GM18867 (cell line): ENCODE data around the gene PPP1R11.
A peak's percentile ranks its signal among the peaks of the same experiment; 100 is the strongest.

Source experiments
- ATAC-seq: cut with Tn5 transposase; IDR thresholded peaks from one replicate; pipeline ENCODE4 v1.9.1; 2021; ENCODE audit warnings: mild to moderate bottlenecking, moderate library complexity; ENCODE audit not compliant: unreplicated experiment

Gene PPP1R11

GRCh38 chr6:30061092-30061857 lies 5.7 kb upstream of the PPP1R11 start, which contains the start of gene POLR1H:
TSS of gene POLR1H (plus strand) at chr6:30061265. CDS start at chr6:30061525, 260 bp downstream.
- ATAC-seq, result peak; percentile 86

DNA sequence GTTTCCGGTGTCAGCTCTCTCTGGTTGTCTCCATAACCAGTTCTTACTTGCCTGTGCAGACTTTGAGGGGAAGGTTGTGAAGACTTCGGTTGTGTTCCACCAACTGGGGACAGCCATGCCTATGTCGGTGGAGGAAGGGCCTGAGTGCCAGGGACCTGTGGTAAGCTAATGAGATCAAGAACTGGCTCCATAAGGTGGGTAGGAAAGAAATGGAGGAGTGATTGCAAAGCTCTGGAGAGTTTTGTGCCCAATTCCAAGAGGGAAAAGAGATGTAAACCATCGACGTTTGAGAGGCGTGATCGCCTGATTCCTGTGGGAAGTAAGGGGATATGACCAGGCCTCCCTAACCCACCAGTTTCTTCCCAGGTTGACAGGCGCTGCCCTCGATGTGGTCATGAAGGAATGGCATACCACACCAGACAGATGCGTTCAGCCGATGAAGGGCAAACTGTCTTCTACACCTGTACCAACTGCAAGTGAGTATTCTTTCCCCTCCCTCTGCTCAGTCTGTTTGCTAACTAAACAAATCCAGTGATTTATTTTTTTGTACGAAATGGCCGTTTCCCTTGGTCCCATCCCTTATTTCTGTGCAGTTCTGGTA lies 5.0 kb upstream of the PPP1R11 start:
- peak; percentile 12 for ATAC-seq

- no peak for ATAC-seq
These were observed 4.4 kb upstream of the PPP1R11 start for GRCh38 chr6:30062471-30063178.

DNA sequence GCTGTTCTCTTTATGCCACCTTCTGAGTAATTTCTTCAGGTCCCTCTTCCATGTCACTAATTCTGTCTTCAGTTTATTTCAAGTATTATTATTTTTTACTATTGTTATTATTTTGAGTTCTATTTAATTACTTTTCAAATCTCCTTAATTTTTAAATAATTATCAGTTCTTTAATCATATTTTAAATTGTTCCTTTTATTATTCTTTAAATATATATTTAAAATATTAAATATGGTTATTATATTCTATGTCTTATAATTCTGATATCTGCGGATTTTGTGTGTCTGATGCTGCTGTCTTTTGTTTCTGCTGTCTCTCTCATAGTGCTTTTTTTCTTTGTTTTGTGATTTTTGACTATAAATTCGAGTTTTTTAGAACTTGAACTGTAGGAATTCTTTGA lies 3.7 kb upstream of the PPP1R11 start:
- no peak for ATAC-seq

DNA sequence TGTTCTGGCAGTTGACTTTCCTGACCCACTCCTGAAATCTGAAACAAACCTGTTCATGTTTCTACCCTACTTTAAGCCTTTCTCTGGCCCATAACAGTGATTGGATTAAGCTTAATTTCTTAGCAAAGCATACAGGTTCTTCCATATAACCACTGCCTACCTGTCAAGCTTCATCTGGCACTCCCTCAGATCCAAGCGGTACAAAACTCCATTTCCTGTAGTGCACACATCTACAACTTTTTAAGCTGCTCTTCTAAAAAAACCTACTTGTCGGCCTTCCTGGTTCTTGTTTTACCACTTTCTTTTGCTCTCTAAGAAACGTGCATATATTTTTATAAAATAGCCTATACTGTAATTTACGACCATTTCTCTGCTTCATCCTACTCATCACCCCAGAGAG lies 916 bp upstream of the PPP1R11 start:
- no peak for ATAC-seq

GRCh38 chr6:30067460-30068139 lies 602 bp downstream of the PPP1R11 start:
- no peak for ATAC-seq

GRCh38 chr6:30071081-30071818 lies 4.3 kb downstream of the PPP1R11 start:
- ATAC-seq, result no peak

- ATAC-seq, result no peak
These were observed 4.9 kb downstream of the PPP1R11 start for GRCh38 chr6:30071858-30072257.

GRCh38 chr6:30073489-30074235 lies 6.7 kb downstream of the PPP1R11 start:
- ATAC-seq, result no peak

- ATAC-seq, result no peak
These were observed 7.5 kb downstream of the PPP1R11 start for GRCh38 chr6:30074331-30075093.

DNA sequence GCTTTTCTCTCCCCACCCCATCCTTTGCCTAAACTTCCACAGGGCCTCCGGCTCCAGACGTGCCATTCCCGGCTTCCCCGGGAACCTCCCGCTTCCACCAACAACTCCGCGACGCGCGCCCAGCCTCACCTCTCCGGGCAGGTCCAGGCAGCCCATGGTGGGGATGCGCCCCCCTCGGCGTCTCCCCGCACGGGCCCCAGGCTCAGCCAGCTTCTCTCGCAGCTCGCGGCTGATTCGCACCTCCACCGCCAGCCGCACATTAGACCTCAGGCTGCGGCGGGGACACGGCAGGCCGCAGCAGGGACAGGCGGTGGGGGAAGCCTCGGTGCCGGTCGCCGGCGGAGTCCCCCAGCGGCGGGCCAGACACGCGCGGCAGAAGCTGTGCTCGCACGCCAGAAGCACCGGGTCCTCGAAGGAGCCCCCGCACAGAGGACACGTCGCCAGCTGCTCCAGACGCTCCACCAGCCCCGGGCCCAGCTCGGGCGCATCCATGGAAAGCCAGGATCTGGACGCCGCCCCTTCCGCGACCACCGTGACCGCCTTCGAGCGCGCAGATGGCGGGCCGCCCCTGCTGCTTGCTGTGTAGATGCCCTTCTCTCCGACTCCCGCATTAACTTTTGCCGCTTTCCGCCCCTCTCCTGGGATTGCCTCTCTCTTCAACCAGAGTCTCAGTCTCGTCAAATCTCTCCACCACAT lies 8.2 kb downstream of the PPP1R11 start, which contains the start of gene RNF39:
Gene RNF39 (minus strand): TSS at position 676 of the 696 bp plus-strand sequence. CDS start 184 bp downstream, at position 492.
- ATAC-seq, result no peak

GRCh38 chr6:30075790-30076732 lies 9.1 kb downstream of the PPP1R11 start:
- ATAC-seq, result no peak

GRCh38 chr6:30077218-30077617 lies 10.2 kb downstream of the PPP1R11 start:
- ATAC-seq, result no peak

DNA sequence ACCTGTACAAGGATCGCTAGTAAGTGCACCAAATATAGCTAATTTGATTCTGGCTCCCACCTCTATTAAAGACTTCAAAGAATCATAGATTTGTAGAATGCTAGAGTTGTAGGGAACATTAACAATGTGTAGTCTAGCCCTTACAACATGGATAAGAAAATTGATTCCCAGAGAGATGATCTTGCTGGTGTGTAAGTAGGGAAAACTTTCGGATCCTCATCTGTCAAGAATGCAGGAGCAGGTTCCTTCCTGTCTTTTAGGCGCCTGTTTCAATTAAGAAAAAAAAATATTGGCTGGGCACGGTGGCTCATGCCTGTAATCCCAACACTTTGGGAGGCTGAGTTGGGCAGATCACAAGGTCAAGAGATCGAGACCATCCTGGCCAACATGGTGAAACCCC lies 20.9 kb downstream of the PPP1R11 start:
- no peak for ATAC-seq

- ATAC-seq, result no peak
These were observed 24.8 kb downstream of the PPP1R11 start for GRCh38 chr6:30091577-30092381.

- no peak for ATAC-seq
These were observed 26.0 kb downstream of the PPP1R11 start for GRCh38 chr6:30092852-30093543.
